B cell (primary cell): ENCODE results near the gene PAK4. TPM values are rescaled to one million over a fixed set of nuclear protein-coding genes. Genes with fewer than 3 reads are reported as not detected.
A peak's percentile ranks its signal among the peaks of the same experiment; 100 is the strongest.

Source experiments
- ATAC-seq: fragments of 200-7000 bp; cut with Tn5 transposase; one replicate; pipeline ENCODE4 v1.10.0; 2021; ENCODE audit warnings: low read depth, mild to moderate bottlenecking, moderate number of reproducible peaks, moderate library complexity
- CTCF ChIA-PET: fragments of 350-600 bp; sonication (Branson Sonifier 250); formaldehyde crosslinking; loops from one replicate; lab custom pipeline; 2021; ENCODE audit warnings: antibody characterized with exemption, inconsistent platforms; lab: Charles Lee
- POLR2A ChIA-PET: fragments of 350-600 bp; sonication (Branson Sonifier 250); formaldehyde crosslinking; loops from one replicate; lab custom pipeline; 2021; ENCODE audit warnings: antibody characterized with exemption; lab: Charles Lee
- DNase-seq: peaks from one replicate; pipeline ENCODE4 v3.0.0; 2013
- H2AFZ ChIP-seq: 2 replicates; pipeline ENCODE4 v1.6.1; 2012; ENCODE audit warnings: mild to moderate bottlenecking, low read depth, low read length; ENCODE audit not compliant: insufficient read depth, poor library complexity, severe bottlenecking
- H3K27ac ChIP-seq, 2 donors: 1 replicate in 1 of 2; 2 replicates in 1 of 2; pipeline ENCODE4 v1.5.1; 2012 to 2013; ENCODE audit warnings: low read length in 2 of 2, mild to moderate bottlenecking in 2 of 2, moderate library complexity in 1 of 2
- H3K27me3 ChIP-seq, 4 experiments: fragments of 200-600 bp in 1 of 4; sonication (generic) in 1 of 4; replicated peaks in 1 of 4; 1 replicate in 2 of 4; 2 replicates in 2 of 4; pipeline versions ENCODE4 v1.6.1 to v1.7.0; 2013 to 2016; ENCODE audit warnings: low read length in 3 of 4, mild to moderate bottlenecking in 2 of 4, mixed read lengths in 1 of 4, moderate library complexity in 1 of 4; ENCODE audit not compliant: insufficient read depth in 4 of 4, control insufficient read depth in 3 of 4; ENCODE audit errors: control extremely low read depth in 1 of 4
- H3K36me3 ChIP-seq, 2 experiments: replicated peaks in 1 of 2; 1 replicate in 1 of 2; 2 replicates in 1 of 2; pipeline versions ENCODE4 v1.6.1 to v1.7.1; 2013; ENCODE audit warnings: low read length in 1 of 2; ENCODE audit not compliant: insufficient read depth in 2 of 2, control insufficient read depth in 1 of 2; ENCODE audit errors: control extremely low read depth in 1 of 2, extremely low read depth in 1 of 2
- H3K4me1 ChIP-seq, 2 donors: fragments of 200-600 bp in 1 of 2; sonication (generic) in 1 of 2; 1 replicate in 1 of 2; 2 replicates in 1 of 2; pipeline versions ENCODE4 v1.5.1 to v1.6.1; 2013 to 2017; ENCODE audit warnings: low read length in 2 of 2; ENCODE audit not compliant: control insufficient read depth in 2 of 2, insufficient read depth in 2 of 2
- H3K4me2 ChIP-seq: replicated peaks from 2 replicates; pipeline ENCODE3; 2012; ENCODE audit warnings: mild to moderate bottlenecking, low read depth, low read length; ENCODE audit not compliant: poor library complexity, severe bottlenecking
- H3K4me3 ChIP-seq, 5 experiments: fragments of 200-600 bp in 1 of 5; sonication (generic) in 1 of 5; 1 replicate in 3 of 5; 2 replicates in 2 of 5; pipeline versions ENCODE4 v1.5.1 to v1.7.0; 2011 to 2016; ENCODE audit warnings: low read length in 4 of 5, mild to moderate bottlenecking in 4 of 5, low read depth in 2 of 5, control low read depth in 1 of 5, moderate library complexity in 1 of 5; ENCODE audit not compliant: insufficient read depth in 1 of 5; ENCODE audit errors: control extremely low read depth in 1 of 5, extremely low read depth in 1 of 5
- H3K79me2 ChIP-seq: fragments of 200-600 bp; sonication (generic); one replicate; pipeline ENCODE4 v1.6.0; 2016; ENCODE audit warnings: low read length; ENCODE audit not compliant: control insufficient read depth, insufficient read depth
- H3K9ac ChIP-seq: fragments of 200-600 bp; sonication (generic); 2 replicates; pipeline ENCODE4 v1.6.1; 2017; ENCODE audit warnings: mild to moderate bottlenecking, low read length, moderate library complexity
- H3K9me3 ChIP-seq, 3 donors: one replicate each; pipeline versions ENCODE4 v1.6.1 to v1.7.1; 2013; ENCODE audit warnings: low read length in 2 of 3; ENCODE audit not compliant: control insufficient read depth in 2 of 3, insufficient read depth in 1 of 3; ENCODE audit errors: control extremely low read depth in 1 of 3
- H4K20me1 ChIP-seq: 2 replicates; pipeline ENCODE4 v1.6.0; 2012; ENCODE audit warnings: mild to moderate bottlenecking, low read length; ENCODE audit not compliant: insufficient read depth, control insufficient read depth, poor library complexity, severe bottlenecking
- H3K27ac Mint-ChIP-seq: one replicate; pipeline ENCODE4 v1.8.0; 2021; ENCODE audit warnings: mixed read lengths
- H3K27me3 Mint-ChIP-seq: one replicate; pipeline ENCODE4 v1.8.0; 2021; ENCODE audit warnings: mixed read lengths
- H3K4me1 Mint-ChIP-seq: one replicate; pipeline ENCODE4 v1.8.0; 2021; ENCODE audit warnings: mixed read lengths
- H3K4me3 Mint-ChIP-seq: one replicate; pipeline ENCODE4 v1.8.0; 2021; ENCODE audit warnings: mixed read lengths
- H3K9me3 Mint-ChIP-seq: one replicate; pipeline ENCODE4 v1.8.0; 2022; ENCODE audit warnings: mixed read lengths; ENCODE audit not compliant: insufficient read depth
- CTCF ChIP-seq: fragments of 200-600 bp; IDR thresholded peaks from one replicate; pipeline ENCODE4 v1.8.0; 2022; ENCODE audit warnings: antibody characterized with exemption, mild to moderate bottlenecking
- EZH2 ChIP-seq: IDR thresholded peaks from 2 replicates; pipeline ENCODE4 v1.6.1; 2012; ENCODE audit warnings: borderline replicate concordance, low read depth, mild to moderate bottlenecking, moderate library complexity, low read length; ENCODE audit not compliant: insufficient read depth, poor library complexity, severe bottlenecking
- WGBS: methylation state at CpG from one replicate; pipeline ENCODE4 v1.1.5; 2013; ENCODE audit warnings: missing lambda C conversion rate; ENCODE audit not compliant: insufficient coverage; 5-methylcytosine and 5-hydroxymethylcytosine counted together
- intact Hi-C: fragments of 100-400 bp; cut with micrococcal nuclease; formaldehyde crosslinking; loops from one replicate; pipeline ENCODE4 v1.10.0; 2022
- polyA plus RNA-seq: library from polyadenylated mRNA; depleted of rRNA; stranded (reverse); fragments of >200 nt; gene quantifications from 2 replicates; pipeline ENCODE4 v1.2.3, GENCODE V29; 2012
- total RNA-seq, 2 donors: library from RNA; stranded (reverse); fragments of 120-200 nt in 1 of 2; gene quantifications; 1 replicate in 1 of 2; 2 replicates in 1 of 2; pipeline versions ENCODE4 v1.2.3 to v1.2.4, GENCODE V29; 2013 to 2022

PAK4 gene
- total and polyA plus RNA-seq, 2 donors (not counting 1 experiment from before 2014, with no cell fraction given), result 12.0 to 23.3 TPM

DNA sequence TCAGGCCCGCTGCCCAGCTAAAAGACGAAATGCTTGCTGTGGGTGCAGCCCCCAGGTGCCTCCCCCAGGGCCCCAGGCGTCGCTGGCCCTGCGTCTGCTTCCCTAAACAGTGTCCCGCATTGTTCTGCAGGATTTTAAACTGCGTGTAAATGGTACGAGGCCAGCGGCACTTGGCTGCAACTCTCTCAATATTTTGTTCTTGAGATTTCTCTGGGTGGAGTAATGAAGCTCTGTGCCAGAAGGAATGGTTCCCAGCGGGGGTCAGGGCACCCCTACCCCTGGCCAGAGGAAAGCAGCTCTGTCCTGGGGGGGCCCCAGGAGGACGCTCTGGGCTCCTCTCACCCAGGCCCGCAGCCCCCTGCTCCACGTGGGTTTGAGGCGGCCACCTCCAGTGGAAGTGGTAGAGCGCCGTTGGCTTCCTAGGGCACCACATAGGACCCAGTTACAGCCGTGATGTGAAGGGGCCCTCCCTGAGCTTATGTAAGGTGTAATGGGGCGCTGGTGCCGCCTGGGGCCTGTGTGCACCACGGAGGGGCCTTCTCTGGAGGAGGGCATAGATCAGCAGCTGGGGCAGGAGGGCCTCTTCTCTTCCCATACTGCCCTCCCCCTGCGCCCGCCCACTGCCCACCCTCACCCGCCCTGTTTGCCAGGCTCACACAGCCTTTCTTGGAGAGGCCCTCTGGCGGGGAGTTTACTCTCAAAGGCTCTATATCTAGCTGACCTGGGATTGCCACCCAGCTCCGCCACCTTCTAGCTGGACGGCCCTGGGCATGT lies 19.8 kb downstream of the PAK4 start:
- ChIA-PET CTCF (interaction anchor here (3.3 kb wide), 1 partner anchor 23 kb away, joined by 7 read pairs; no protein-coding TSS in a partner anchor), POLR2A (no interaction called here)
- Mint-ChIP-seq H3K4me3 (no peak overlapping the region), H3K9me3 (no peaks in the 10 kb centered on the region), H3K27me3 (no peaks in the 10 kb centered on the region), H3K4me1 (peaks cover 34% of the 10 kb centered on the region), H3K27ac (peak overlapping the region; percentile 10)
- no peak for ATAC-seq
- Histone ChIP-seq H4K20me1 (peaks cover 39% of the 10 kb centered on the region), H3K4me1 (no peaks in the 10 kb centered on the region), H3K79me2 (peaks cover 64% of the 10 kb centered on the region), H3K4me3 (no peak overlapping the region), H3K9ac (no peak overlapping the region), H3K4me2 (no peak overlapping the region), H2AFZ (no peak overlapping the region), H3K27me3 (no peaks in the 10 kb centered on the region), H3K27ac (no peak overlapping the region), H3K36me3 (no peaks in the 10 kb centered on the region), H3K9me3 (no peaks in the 10 kb centered on the region)
- intact Hi-C loops, result no loop called here
- TF ChIP-seq EZH2, result no peak
- TF ChIP-seq CTCF, result no peak
- no peak for DNase-seq
- 39% methylated on average over 17 of the region's 26 CpGs for WGBS

GRCh38 chr19:39146091-39146490 lies 20.5 kb downstream of the PAK4 start:
- Histone ChIP-seq H2AFZ (no peak overlapping the region), H3K4me3 (no peak overlapping the region), H4K20me1 (peaks cover 36% of the 10 kb centered on the region), H3K27me3 (no peaks in the 10 kb centered on the region), H3K79me2 (peaks cover 63% of the 10 kb centered on the region), H3K4me2 (no peak overlapping the region), H3K9me3 (no peaks in the 10 kb centered on the region), H3K9ac (no peak overlapping the region), H3K36me3 (no peaks in the 10 kb centered on the region), H3K4me1 (no peaks in the 10 kb centered on the region), H3K27ac (no peak overlapping the region)
- ChIA-PET CTCF (interaction anchor here (3.3 kb wide), 1 partner anchor 24 kb away, joined by 7 read pairs; no protein-coding TSS in a partner anchor), POLR2A (interaction anchor here (0.6 kb wide), 1 partner anchor 251 kb away, joined by 3 read pairs; no protein-coding TSS in a partner anchor)
- TF ChIP-seq EZH2 (no peak), CTCF (no peak)
- ATAC-seq (no peak), DNase-seq (no peak)
- H3K4me3 Mint-ChIP-seq, result no peak overlapping the region
- intact Hi-C loops, result no loop called here
- peaks cover 30% of the 10 kb centered on the region for H3K4me1 Mint-ChIP-seq
- H3K27me3 Mint-ChIP-seq, result no peaks in the 10 kb centered on the region
- WGBS, result no CpG with 5 or more reads among the region's 1 CpG
- no peak overlapping the region for H3K27ac Mint-ChIP-seq
- no peaks in the 10 kb centered on the region for H3K9me3 Mint-ChIP-seq
